ENCODE results near the gene TNFRSF8.

The TNFRSF8 gene

GRCh38 chr1:12185918-12186678 lies 123.0 kb downstream of the TNFRSF8 start:
- CTCF ChIA-PET, result interaction anchor here (0.6 to 1.9 kb wide), 2 partner anchors 49 to 62 kb away, joined by 3 to 9 read pairs; no protein-coding TSS in a partner anchor
- no peak overlapping the region for H3K27ac ChIP-seq
- POLR2A ChIA-PET (ENCODE audit: low non-redundant PET), result no interaction called here
- no peak for TF ChIP-seq CTCF (conservative IDR thresholded peaks at IDR 0.05; ENCODE audit: low read depth)
- DNase-seq (ENCODE audit: low spot score), result no peak

GRCh38 chr1:12186679-12186985 lies 123.5 kb downstream of the TNFRSF8 start:
- ChIA-PET POLR2A (ENCODE audit: low non-redundant PET) (no interaction called here), CTCF (interaction anchor here (0.6 to 1.9 kb wide), 2 partner anchors 50 to 62 kb away, joined by 3 to 9 read pairs; no protein-coding TSS in a partner anchor)
- H3K27ac ChIP-seq, result no peak overlapping the region
- TF ChIP-seq CTCF (conservative IDR thresholded peaks at IDR 0.05; ENCODE audit: low read depth), result no peak
- DNase-seq (ENCODE audit: low spot score), result no peak

GRCh38 chr1:12188115-12188514 lies 125.0 kb downstream of the TNFRSF8 start:
- POLR2A ChIA-PET (ENCODE audit: low non-redundant PET), result no interaction called here
- DNase-seq (ENCODE audit: low spot score), result no peak
- CTCF ChIA-PET, result no interaction called here
- H3K27ac ChIP-seq, result no peak overlapping the region
- TF ChIP-seq CTCF (conservative IDR thresholded peaks at IDR 0.05; ENCODE audit: low read depth), result no peak

GRCh38 chr1:12188657-12189327 lies 125.7 kb downstream of the TNFRSF8 start:
- no peak overlapping the region for H3K27ac ChIP-seq
- ChIA-PET CTCF (interaction anchor here (0.6 kb wide), 2 partner anchors 56 to 62 kb away, joined by 3 to 9 read pairs; no protein-coding TSS in a partner anchor), POLR2A (ENCODE audit: low non-redundant PET) (no interaction called here)
- TF ChIP-seq CTCF (conservative IDR thresholded peaks at IDR 0.05; ENCODE audit: low read depth), result no peak
- no peak for DNase-seq (ENCODE audit: low spot score)

GRCh38 chr1:12189328-12189682 lies 126.2 kb downstream of the TNFRSF8 start:
- CTCF ChIA-PET, result interaction anchor here (0.6 kb wide), 1 partner anchor 62 kb away, joined by 9 read pairs; no protein-coding TSS in a partner anchor
- DNase-seq (ENCODE audit: low spot score), result no peak
- TF ChIP-seq CTCF (conservative IDR thresholded peaks at IDR 0.05; ENCODE audit: low read depth), result no peak
- no peak overlapping the region for H3K27ac ChIP-seq
- POLR2A ChIA-PET (ENCODE audit: low non-redundant PET), result no interaction called here

- TF ChIP-seq CTCF (conservative IDR thresholded peaks at IDR 0.05; ENCODE audit: low read depth), result no peak
- no peak for DNase-seq (ENCODE audit: low spot score)
- POLR2A ChIA-PET (ENCODE audit: low non-redundant PET), result no interaction called here
- H3K27ac ChIP-seq, result no peak overlapping the region
- CTCF ChIA-PET, result no interaction called here
Measured at GRCh38 chr1:12191242-12192032, 128.3 kb downstream of the TNFRSF8 start.

Data from RWPE1 (cell line).